ENCODE measurements around the gene GAN.

- TF ChIP-seq POLR2AphosphoS5 (IDR thresholded peaks at IDR 0.05; ENCODE audit: low read depth, low read length) (no peak), POLR2A (IDR thresholded peaks at IDR 0.05; ENCODE audit: low read depth, low read length) (no peak)
Observed at GRCh38 chr16:81394966-81395655, 80.3 kb downstream of the GAN start.
